ENCODE data around the gene CENPL. TPM values are rescaled to one million over a fixed set of nuclear protein-coding genes. Genes with fewer than 3 reads are reported as not detected.
"Not testable (repeated sequence)": the region's sequence is repeated elsewhere in the genome, so short reads cannot be mapped to it uniquely, and the experiment has no call there.

CENPL gene
- total RNA-seq, 1 experiment from 2014 or later = 28.7 TPM

- intact Hi-C loops (cut with micrococcal nuclease; ENCODE audit: unreplicated experiment) (no loop called here), in situ Hi-C loops (cut with HindIII; ENCODE audit: low pct_unique_long_range_greater_than_20kb, low sequenced_read_pairs) (no loop called here)
- no TSS peak for BruUV-seq (replicated peaks)
These were observed 38.1 kb upstream of the CENPL start for GRCh38 chr1:173862769-173863223.

DNA sequence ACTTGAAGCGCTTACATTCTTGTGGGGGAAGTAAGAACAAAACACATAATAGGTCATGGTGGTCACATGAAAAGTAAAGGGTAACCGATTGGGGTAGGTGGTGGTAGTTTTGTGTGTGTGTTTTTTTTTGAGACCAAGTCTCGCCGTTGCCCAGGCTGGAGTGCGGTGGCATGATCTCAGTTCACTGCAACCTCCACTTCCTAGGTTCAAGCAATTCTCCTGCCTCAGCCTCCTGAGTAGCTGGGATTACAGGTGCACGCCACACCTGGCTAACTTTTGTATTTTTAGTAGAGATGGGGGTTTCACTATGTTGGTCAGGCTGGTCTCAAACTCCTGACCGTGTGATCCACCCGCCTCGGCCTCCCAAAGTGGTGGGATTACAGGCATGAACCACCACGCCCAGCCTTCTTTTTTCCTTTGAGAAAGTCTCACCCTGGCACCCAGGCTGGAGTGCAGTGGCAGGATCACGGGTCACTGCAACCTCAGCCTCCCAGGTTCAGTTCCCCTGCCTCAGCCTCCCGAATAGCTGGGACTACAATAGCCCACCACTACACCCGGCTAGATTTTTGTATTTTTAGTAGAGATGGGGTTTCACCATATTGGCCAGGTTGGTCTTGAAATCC is 37.6 kb upstream of the CENPL start:
- intact Hi-C loops (cut with micrococcal nuclease; ENCODE audit: unreplicated experiment); in situ Hi-C loops (cut with HindIII; ENCODE audit: low pct_unique_long_range_greater_than_20kb, low sequenced_read_pairs); CTCF ChIA-PET; H3K4me3 ChIP-seq (ENCODE audit: low read depth in 2 of 2, low read length in 2 of 2); POLR2A ChIA-PET; H3K27me3 ChIP-seq (ENCODE audit: control insufficient read depth, insufficient read depth, low read length); H3K27ac ChIP-seq (ENCODE audit: low read length); BruUV-seq (replicated peaks); H3K9me3 ChIP-seq (ENCODE audit: control insufficient read depth, insufficient read depth, low read depth, low read length); DNase-seq (ENCODE audit: low read depth, low spot score): not testable (repeated sequence)
- peaks cover 47% of the 10 kb centered on the region for H3K36me3 ChIP-seq (ENCODE audit: control insufficient read depth, insufficient read depth, low read length)
- TF ChIP-seq POLR2AphosphoS5 (IDR thresholded peaks at IDR 0.05; ENCODE audit: low read depth, low read length) = peak; percentile 81
- peaks cover 26% of the 10 kb centered on the region for H3K4me1 ChIP-seq (ENCODE audit: control insufficient read depth, insufficient read depth, low read length)
- peak; percentile 55 for ATAC-seq

More at GRCh38 chr1:173862769-173863223, 38.1 kb upstream of the CENPL start:
- H3K9me3 ChIP-seq (ENCODE audit: control insufficient read depth, insufficient read depth, low read depth, low read length) = no peaks in the 10 kb centered on the region
- no peak for DNase-seq (ENCODE audit: low read depth, low spot score)
- H3K27me3 ChIP-seq (ENCODE audit: control insufficient read depth, insufficient read depth, low read length) = no peaks in the 10 kb centered on the region
- TF ChIP-seq SIN3A (IDR thresholded peaks at IDR 0.05; ENCODE audit: borderline replicate concordance, insufficient read depth, low read depth, low read length) = no peak
- TF ChIP-seq, protein P1, sequence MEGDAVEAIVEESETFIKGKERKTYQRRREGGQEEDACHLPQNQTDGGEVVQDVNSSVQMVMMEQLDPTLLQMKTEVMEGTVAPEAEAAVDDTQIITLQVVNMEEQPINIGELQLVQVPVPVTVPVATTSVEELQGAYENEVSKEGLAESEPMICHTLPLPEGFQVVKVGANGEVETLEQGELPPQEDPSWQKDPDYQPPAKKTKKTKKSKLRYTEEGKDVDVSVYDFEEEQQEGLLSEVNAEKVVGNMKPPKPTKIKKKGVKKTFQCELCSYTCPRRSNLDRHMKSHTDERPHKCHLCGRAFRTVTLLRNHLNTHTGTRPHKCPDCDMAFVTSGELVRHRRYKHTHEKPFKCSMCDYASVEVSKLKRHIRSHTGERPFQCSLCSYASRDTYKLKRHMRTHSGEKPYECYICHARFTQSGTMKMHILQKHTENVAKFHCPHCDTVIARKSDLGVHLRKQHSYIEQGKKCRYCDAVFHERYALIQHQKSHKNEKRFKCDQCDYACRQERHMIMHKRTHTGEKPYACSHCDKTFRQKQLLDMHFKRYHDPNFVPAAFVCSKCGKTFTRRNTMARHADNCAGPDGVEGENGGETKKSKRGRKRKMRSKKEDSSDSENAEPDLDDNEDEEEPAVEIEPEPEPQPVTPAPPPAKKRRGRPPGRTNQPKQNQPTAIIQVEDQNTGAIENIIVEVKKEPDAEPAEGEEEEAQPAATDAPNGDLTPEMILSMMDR (IDR thresholded peaks at IDR 0.05) = no peak
- no peak for TF ChIP-seq POLR2AphosphoS5 (IDR thresholded peaks at IDR 0.05; ENCODE audit: low read depth, low read length)
- TF ChIP-seq, protein P2, sequence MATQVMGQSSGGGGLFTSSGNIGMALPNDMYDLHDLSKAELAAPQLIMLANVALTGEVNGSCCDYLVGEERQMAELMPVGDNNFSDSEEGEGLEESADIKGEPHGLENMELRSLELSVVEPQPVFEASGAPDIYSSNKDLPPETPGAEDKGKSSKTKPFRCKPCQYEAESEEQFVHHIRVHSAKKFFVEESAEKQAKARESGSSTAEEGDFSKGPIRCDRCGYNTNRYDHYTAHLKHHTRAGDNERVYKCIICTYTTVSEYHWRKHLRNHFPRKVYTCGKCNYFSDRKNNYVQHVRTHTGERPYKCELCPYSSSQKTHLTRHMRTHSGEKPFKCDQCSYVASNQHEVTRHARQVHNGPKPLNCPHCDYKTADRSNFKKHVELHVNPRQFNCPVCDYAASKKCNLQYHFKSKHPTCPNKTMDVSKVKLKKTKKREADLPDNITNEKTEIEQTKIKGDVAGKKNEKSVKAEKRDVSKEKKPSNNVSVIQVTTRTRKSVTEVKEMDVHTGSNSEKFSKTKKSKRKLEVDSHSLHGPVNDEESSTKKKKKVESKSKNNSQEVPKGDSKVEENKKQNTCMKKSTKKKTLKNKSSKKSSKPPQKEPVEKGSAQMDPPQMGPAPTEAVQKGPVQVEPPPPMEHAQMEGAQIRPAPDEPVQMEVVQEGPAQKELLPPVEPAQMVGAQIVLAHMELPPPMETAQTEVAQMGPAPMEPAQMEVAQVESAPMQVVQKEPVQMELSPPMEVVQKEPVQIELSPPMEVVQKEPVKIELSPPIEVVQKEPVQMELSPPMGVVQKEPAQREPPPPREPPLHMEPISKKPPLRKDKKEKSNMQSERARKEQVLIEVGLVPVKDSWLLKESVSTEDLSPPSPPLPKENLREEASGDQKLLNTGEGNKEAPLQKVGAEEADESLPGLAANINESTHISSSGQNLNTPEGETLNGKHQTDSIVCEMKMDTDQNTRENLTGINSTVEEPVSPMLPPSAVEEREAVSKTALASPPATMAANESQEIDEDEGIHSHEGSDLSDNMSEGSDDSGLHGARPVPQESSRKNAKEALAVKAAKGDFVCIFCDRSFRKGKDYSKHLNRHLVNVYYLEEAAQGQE (IDR thresholded peaks at IDR 0.05; ENCODE audit: insufficient read depth in 1 of 2, low read depth in 2 of 2, low read length in 1 of 2) = no peak
- no peak for TF ChIP-seq TCF7L2 (IDR thresholded peaks at IDR 0.05; ENCODE audit: low read depth, low read length)
- H3K27ac ChIP-seq (ENCODE audit: low read length) = no peak overlapping the region
- ChIA-PET POLR2A (interaction anchor here (0.6 kb wide), 1 partner anchor 36 kb away, joined by 7 read pairs; no protein-coding TSS in a partner anchor), CTCF (no interaction called here)
- H3K36me3 ChIP-seq (ENCODE audit: control insufficient read depth, insufficient read depth, low read length) = peaks cover 46% of the 10 kb centered on the region
- peaks cover 26% of the 10 kb centered on the region for H3K4me1 ChIP-seq (ENCODE audit: control insufficient read depth, insufficient read depth, low read length)
- ATAC-seq = peak; percentile 20
- no peak overlapping the region for H3K4me3 ChIP-seq (ENCODE audit: low read depth in 2 of 2, low read length in 2 of 2)

DNA sequence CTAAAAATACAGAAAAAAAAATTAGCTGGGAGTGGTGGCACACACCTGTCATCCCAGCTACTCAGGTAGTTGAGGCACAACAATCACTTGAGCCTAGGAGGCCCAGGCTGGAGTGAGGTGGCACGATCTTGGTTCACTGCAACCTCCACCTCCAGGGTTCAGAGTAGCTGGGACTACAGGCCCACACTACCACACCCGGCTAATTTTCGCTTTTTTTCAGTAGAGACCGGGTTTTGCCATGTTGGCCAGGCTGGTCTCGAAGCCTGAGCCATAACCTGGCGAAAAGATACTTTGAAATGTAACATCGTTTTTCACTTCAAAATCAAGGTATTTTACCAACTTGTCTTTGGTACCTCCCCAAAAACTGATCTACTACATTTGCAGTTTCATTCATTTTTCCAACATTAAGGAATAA is 37.1 kb upstream of the CENPL start:
- ChIA-PET CTCF (no interaction called here), POLR2A (interaction anchor here (0.6 kb wide), 1 partner anchor 302 kb away, joined by 4 read pairs; no protein-coding TSS in a partner anchor)
- no peak overlapping the region for H3K4me3 ChIP-seq (ENCODE audit: low read depth in 2 of 2, low read length in 2 of 2)
- TF ChIP-seq, protein P1 (IDR thresholded peaks at IDR 0.05) = no peak
- TF ChIP-seq SIN3A (IDR thresholded peaks at IDR 0.05; ENCODE audit: borderline replicate concordance, insufficient read depth, low read depth, low read length) = no peak
- no peak for TF ChIP-seq TCF7L2 (IDR thresholded peaks at IDR 0.05; ENCODE audit: low read depth, low read length)
- TF ChIP-seq, protein P2 (IDR thresholded peaks at IDR 0.05; ENCODE audit: insufficient read depth in 1 of 2, low read depth in 2 of 2, low read length in 1 of 2) = no peak
- peak; percentile 48; the same call in 1 of the 2 replicates for TF ChIP-seq POLR2AphosphoS5 (IDR thresholded peaks at IDR 0.05; ENCODE audit: low read depth, low read length)
- no peaks in the 10 kb centered on the region for H3K9me3 ChIP-seq (ENCODE audit: control insufficient read depth, insufficient read depth, low read depth, low read length)
- peaks cover 26% of the 10 kb centered on the region for H3K4me1 ChIP-seq (ENCODE audit: control insufficient read depth, insufficient read depth, low read length)
- in situ Hi-C loops (cut with HindIII; ENCODE audit: low pct_unique_long_range_greater_than_20kb, low sequenced_read_pairs) (no loop called here), intact Hi-C loops (cut with micrococcal nuclease; ENCODE audit: unreplicated experiment) (no loop called here)
- ATAC-seq = peak; percentile 55
- no peak overlapping the region for H3K27ac ChIP-seq (ENCODE audit: low read length)
- H3K27me3 ChIP-seq (ENCODE audit: control insufficient read depth, insufficient read depth, low read length) = no peaks in the 10 kb centered on the region
- peaks cover 46% of the 10 kb centered on the region for H3K36me3 ChIP-seq (ENCODE audit: control insufficient read depth, insufficient read depth, low read length)
- no peak for DNase-seq (ENCODE audit: low read depth, low spot score)
- no TSS peak for BruUV-seq (replicated peaks)
